Tibial nerve (tissue), 4 donors: Measurements from ENCODE around the gene ATRX.

ENCODE experiments used
- EP300 ChIP-seq, 2 donors: sonication (generic); formaldehyde crosslinking; IDR thresholded peaks; one replicate each; pipeline ENCODE4 v1.6.1; 2017; ENCODE audit warnings: antibody characterized with exemption in 2 of 2, mild to moderate bottlenecking in 1 of 2
- POLR2A ChIP-seq, 2 donors: fragments of 450-650 bp; IDR thresholded peaks; one replicate each; pipeline ENCODE4 v1.6.1; 2017; ENCODE audit warnings: antibody characterized with exemption in 2 of 2, mild to moderate bottlenecking in 2 of 2, moderate library complexity in 2 of 2
- TF ChIP-seq, protein P1 (sequence below), 5 experiments: fragments of 200-600 bp in 3 of 5; fragments of 450-650 bp in 2 of 5; sonication (generic) in 3 of 5; IDR thresholded peaks; one replicate each; pipeline ENCODE4 v1.5.1; 2016 to 2019; ENCODE audit warnings: antibody characterized with exemption in 5 of 5, mild to moderate bottlenecking in 3 of 5, moderate library complexity in 2 of 5

DNA sequence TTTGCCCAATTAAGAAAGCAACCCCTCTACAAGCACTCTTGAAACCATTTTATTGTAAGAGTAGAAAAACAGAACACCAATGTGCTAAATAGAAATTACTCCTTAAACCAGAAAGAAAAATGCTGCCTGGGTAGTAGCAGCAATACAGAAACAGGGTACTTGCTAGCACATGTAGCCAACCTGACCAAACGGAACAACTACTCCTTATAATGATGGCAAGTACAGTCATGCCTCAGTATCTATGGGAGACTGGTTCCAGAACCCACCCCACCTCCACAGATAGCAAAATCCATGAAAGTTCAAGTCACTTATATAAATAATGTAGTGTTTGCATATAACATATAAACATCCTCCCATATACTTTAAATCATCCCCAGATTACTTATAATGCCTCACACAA is 168.8 kb downstream of the ATRX start:
- no peak for TF ChIP-seq EP300 (IDR thresholded peaks at IDR 0.05)
- TF ChIP-seq, protein P1, sequence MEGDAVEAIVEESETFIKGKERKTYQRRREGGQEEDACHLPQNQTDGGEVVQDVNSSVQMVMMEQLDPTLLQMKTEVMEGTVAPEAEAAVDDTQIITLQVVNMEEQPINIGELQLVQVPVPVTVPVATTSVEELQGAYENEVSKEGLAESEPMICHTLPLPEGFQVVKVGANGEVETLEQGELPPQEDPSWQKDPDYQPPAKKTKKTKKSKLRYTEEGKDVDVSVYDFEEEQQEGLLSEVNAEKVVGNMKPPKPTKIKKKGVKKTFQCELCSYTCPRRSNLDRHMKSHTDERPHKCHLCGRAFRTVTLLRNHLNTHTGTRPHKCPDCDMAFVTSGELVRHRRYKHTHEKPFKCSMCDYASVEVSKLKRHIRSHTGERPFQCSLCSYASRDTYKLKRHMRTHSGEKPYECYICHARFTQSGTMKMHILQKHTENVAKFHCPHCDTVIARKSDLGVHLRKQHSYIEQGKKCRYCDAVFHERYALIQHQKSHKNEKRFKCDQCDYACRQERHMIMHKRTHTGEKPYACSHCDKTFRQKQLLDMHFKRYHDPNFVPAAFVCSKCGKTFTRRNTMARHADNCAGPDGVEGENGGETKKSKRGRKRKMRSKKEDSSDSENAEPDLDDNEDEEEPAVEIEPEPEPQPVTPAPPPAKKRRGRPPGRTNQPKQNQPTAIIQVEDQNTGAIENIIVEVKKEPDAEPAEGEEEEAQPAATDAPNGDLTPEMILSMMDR (IDR thresholded peaks at IDR 0.05): no peak
- TF ChIP-seq POLR2A (IDR thresholded peaks at IDR 0.05): no peak
